IPS DF 6.9 (cell line): ENCODE measurements around the gene GRK1.

Experiments
- DNase-seq: peaks from one replicate; pipeline ENCODE4 v3.0.0-alpha.2; 2013; ENCODE audit warnings: low read depth, low spot score
- H3K27ac ChIP-seq: one replicate; pipeline ENCODE4 v1.5.1; 2013; ENCODE audit warnings: low read length, control low read depth
- H3K27me3 ChIP-seq: 2 replicates; pipeline ENCODE4 v1.6.1; 2013; ENCODE audit warnings: mild to moderate bottlenecking, low read length; ENCODE audit not compliant: control insufficient read depth, insufficient read depth
- H3K36me3 ChIP-seq: 2 replicates; pipeline ENCODE4 v1.6.1; 2013; ENCODE audit warnings: low read length; ENCODE audit not compliant: control insufficient read depth, insufficient read depth
- H3K4me1 ChIP-seq: 2 replicates; pipeline ENCODE4 v1.6.1; 2013; ENCODE audit warnings: low read length; ENCODE audit not compliant: control insufficient read depth, insufficient read depth
- H3K4me3 ChIP-seq: 2 replicates; pipeline ENCODE4 v1.5.1; 2013; ENCODE audit warnings: mild to moderate bottlenecking, low read length
- H3K9me3 ChIP-seq: 2 replicates; pipeline ENCODE4 v1.6.1; 2013; ENCODE audit warnings: low read length, inconsistent platforms; ENCODE audit not compliant: control insufficient read depth, insufficient read depth
- WGBS: extraction: QIAGEN DNeasy Blood & Tissue Kit; methylation state at CpG from one replicate; pipeline ENCODE4 v1.1.7; 2013; ENCODE audit warnings: mixed read lengths, missing lambda C conversion rate; ENCODE audit not compliant: insufficient read length, insufficient coverage; 5-methylcytosine and 5-hydroxymethylcytosine counted together

Gene GRK1

DNA sequence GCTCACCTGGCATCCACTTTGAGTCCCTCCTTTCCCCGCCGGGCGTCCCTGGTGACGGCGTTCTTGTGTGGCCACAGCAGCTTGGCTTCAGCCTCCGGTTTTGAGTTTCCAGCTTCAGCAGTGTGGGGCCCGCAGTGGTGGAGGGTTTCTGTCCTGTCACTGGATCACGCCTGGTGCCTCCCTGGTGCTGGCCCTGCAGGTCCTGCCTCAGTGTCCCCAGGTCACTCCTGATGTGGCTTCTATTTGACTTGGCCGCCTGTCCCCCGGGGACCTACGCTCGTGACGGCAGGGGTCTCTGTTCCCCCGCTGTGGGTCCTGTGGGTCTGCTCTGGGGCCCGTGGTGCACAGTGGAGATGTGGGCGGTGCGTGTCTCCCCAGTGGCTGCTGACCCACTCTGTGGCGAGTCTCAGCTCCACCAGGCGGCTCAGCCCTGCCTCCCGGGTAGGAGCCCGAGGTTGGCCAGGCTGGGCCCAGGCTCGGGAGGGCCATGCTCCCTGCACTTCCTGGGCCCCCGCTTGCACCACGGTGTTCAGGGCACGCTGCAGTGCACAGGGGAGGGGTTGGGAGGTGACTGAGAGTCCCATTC lies 10.9 kb upstream of the GRK1 start:
- no CpG with 5 or more reads among the region's 25 CpGs for WGBS
- Histone ChIP-seq H3K9me3 (no peaks in the 10 kb centered on the region), H3K27me3 (no peaks in the 10 kb centered on the region), H3K4me3 (no peak overlapping the region), H3K36me3 (no peaks in the 10 kb centered on the region), H3K4me1 (no peaks in the 10 kb centered on the region; the same call in 1 of the 2 replicates), H3K27ac (no peak overlapping the region)
- DNase-seq = no peak

DNA sequence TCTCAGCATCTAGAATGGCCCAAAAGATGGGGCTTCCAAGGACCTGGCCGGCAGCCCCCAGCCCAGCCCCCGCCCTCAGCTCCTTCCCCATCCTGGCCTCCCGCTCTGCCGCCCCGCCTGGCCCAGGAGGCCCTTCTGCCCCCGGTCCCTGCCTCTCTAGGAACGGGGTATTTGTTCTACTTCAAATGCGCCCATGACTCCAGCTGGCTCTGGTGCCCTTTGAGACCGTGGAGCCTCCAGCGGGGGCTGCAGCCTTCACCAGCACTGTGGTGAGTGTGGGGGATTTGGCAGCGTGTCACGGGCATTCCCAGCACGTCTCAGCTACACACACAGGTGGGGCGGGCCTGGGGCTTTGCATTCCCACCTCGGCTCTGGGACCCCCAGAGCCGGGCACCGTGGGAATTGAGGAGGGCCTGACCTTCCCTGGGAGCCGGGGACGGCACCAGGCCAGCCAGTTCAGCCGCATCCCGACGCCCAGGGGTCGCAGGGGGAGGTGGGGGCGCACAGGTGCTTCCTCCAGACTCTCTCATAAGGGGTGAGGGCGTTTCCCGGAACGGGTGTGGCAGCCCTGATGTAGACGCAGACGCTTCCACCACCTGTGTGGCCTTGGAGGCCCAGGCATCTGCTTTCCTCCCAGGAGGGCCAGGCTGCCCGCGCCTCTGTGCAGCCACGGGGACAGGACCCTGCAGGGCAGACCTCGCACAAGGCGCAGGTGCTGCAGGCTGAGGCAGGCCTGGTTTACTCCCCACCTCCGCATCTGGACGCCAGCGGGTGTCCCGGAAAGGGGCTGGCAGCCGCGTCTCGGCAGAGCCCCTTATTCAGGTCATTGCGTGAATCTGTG lies 10.0 kb upstream of the GRK1 start:
- no peaks in the 10 kb centered on the region for H3K36me3 ChIP-seq
- no peaks in the 10 kb centered on the region for H3K27me3 ChIP-seq
- H3K9me3 ChIP-seq = no peaks in the 10 kb centered on the region
- WGBS = no CpG with 5 or more reads among the region's 42 CpGs
- no peak for DNase-seq
- H3K4me1 ChIP-seq = no peaks in the 10 kb centered on the region; the same call in 1 of the 2 replicates
- no peak overlapping the region for H3K27ac ChIP-seq
- no peak overlapping the region for H3K4me3 ChIP-seq

DNA sequence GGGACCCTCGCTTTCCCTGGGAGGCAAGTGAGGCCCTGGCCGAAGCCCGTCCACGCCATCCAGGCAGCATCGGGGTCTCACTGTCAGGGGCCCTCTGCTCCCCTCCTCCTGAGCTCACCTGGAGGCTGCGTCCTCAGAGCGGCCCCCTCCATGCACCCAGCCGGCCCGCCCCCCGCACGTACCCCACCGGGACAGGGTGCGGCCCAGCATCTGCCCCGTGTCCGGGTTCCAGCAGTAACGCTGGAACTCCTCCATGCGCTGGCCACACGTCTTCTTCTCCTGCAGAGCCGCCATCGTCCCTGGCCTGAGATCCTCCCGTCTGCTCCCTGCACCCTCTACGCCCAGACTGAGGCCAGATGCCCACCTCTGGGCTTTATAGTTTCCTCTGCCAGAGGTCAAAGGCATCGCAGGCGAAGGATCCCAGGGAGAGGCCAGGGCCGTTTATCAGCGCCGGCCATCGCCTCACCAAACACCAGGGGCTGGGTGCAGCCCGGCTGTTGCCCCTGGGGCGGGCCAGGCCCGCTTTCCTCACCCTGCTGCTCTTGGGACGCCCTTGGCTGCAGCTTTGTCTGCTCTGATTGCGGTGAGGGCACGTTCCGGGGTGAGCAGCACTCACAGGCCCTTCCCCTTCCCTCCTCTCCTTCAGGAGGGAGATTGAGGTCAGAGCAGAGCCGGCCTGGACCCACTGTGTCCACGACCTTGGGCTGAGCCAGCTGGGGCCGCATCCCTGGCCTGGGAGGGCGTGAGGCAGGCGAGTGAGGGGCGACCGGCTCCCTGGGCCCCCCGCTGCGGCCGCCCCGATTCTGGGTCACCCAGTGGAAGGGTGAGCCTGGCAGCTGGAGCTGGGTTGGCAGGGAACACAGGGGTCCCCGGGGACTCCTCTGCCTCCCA lies 8.9 kb upstream of the GRK1 start, which contains the start of gene ATP4B:
ATP4B (minus strand) TSS at position 348 of the 891 bp plus-strand sequence; CDS start at position 294, 54 bp downstream.
- H3K27ac ChIP-seq = no peak within 1 kb of the TSS
- H3K27me3 ChIP-seq = no peaks in the 10 kb centered on the region
- no CpG with 5 or more reads among the region's 47 CpGs for WGBS
- no peaks in the 10 kb centered on the region for H3K36me3 ChIP-seq
- no peak for DNase-seq
- H3K9me3 ChIP-seq = no peaks in the 10 kb centered on the region
- no peaks in the 10 kb centered on the region; the same call in 1 of the 2 replicates for H3K4me1 ChIP-seq
- no peak within 1 kb of the TSS for H3K4me3 ChIP-seq

DNA sequence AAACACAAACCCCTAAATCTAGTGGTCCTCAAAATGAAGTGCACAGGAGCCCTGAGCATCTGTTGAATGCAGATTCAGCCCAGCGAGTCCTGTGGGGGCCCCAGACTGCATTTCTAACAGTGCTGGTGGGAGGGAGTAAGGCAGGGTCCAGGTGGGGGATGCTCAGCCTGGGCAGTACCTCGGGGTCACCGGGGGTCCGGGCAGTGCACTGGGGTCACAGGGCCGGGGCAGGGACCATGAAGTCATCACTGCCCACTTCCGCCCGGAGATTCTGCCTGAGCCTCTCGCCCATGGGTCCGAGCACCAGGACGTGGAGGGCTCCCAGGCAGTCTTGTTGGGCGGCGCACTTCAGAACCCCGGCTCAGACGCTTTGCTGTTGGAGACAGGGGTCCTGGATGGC lies 8.2 kb upstream of the GRK1 start:
- H3K4me1 ChIP-seq = no peaks in the 10 kb centered on the region; the same call in 1 of the 2 replicates
- no peak overlapping the region for H3K4me3 ChIP-seq
- no peaks in the 10 kb centered on the region for H3K27me3 ChIP-seq
- DNase-seq = no peak
- no CpG with 5 or more reads among the region's 14 CpGs for WGBS
- no peaks in the 10 kb centered on the region for H3K9me3 ChIP-seq
- no peak overlapping the region for H3K27ac ChIP-seq
- no peaks in the 10 kb centered on the region for H3K36me3 ChIP-seq

DNA sequence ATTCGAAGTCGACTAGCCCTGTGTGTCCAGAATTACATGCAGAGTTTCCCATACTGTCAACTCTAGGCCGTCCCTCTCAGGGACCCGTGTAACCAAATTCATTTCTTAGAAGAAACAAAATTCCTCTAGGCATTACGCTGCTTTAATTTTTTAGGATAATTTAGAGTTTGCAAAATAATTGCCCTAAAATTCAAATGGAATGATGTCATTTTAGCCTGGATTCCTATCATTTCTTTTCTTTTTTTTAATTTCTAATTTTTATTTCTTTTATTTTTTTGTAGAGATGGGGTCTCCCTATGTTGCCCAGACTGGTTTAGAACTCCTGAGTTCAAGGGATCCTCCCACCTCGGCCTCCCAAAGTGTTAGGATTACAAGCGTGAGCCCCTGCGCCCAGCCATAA lies 7.7 kb upstream of the GRK1 start:
- H3K9me3 ChIP-seq = no peaks in the 10 kb centered on the region
- DNase-seq = no peak
- no CpG with 5 or more reads among the region's 8 CpGs for WGBS
- H3K27me3 ChIP-seq = no peaks in the 10 kb centered on the region
- no peaks in the 10 kb centered on the region for H3K36me3 ChIP-seq
- H3K4me1 ChIP-seq = no peaks in the 10 kb centered on the region; the same call in 1 of the 2 replicates
- H3K27ac ChIP-seq = no peak overlapping the region
- H3K4me3 ChIP-seq = no peak overlapping the region

DNA sequence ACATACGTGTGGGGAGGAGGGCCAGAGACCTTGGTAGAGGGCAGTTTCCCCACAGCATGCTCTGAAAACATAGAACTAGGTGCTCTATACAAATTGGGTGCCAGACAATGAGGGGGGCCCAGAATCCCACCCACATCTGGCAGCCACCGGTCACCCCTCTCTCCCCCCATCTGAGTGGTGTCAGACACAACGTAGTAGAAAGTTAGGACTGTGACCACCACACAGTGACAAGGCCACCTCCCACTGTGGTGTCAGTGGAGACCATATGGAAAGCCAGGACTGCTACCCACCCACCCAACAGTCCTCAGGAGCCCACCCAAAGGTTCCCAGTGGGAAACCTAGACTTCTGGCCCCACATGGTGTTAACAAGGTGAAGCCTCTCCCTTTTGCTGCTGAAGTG lies 7.0 kb upstream of the GRK1 start:
- DNase-seq = no peak
- H3K36me3 ChIP-seq = no peaks in the 10 kb centered on the region
- no peak overlapping the region for H3K4me3 ChIP-seq
- H3K27me3 ChIP-seq = no peaks in the 10 kb centered on the region
- no peaks in the 10 kb centered on the region for H3K9me3 ChIP-seq
- H3K4me1 ChIP-seq = no peaks in the 10 kb centered on the region; the same call in 1 of the 2 replicates
- H3K27ac ChIP-seq = no peak overlapping the region
- WGBS = no CpG with 5 or more reads among the region's 3 CpGs

DNA sequence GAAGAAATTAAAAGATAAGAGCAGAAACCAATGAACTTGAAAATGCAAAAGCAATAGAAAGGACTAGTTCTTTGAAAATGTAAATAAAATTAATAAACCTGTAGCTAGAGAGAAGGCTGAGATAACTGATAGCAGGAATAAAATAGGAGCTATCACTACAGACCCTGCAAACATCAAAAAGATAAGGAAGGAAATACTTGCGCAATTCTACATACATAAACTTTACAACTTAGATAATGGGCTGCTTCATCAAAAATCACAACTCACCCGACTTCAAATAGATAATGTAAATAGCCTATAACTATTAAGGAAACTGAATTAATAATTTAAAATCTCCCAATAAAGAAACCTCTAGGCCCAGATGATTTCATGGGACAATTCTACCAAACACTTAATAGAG lies 5.5 kb upstream of the GRK1 start:
- Histone ChIP-seq H3K27ac (no peak overlapping the region), H3K9me3 (no peaks in the 10 kb centered on the region), H3K4me1 (no peaks in the 10 kb centered on the region; the same call in 1 of the 2 replicates), H3K27me3 (no peaks in the 10 kb centered on the region), H3K4me3 (no peak overlapping the region), H3K36me3 (no peaks in the 10 kb centered on the region)
- WGBS = no CpG with 5 or more reads among the region's 2 CpGs
- DNase-seq = no peak

DNA sequence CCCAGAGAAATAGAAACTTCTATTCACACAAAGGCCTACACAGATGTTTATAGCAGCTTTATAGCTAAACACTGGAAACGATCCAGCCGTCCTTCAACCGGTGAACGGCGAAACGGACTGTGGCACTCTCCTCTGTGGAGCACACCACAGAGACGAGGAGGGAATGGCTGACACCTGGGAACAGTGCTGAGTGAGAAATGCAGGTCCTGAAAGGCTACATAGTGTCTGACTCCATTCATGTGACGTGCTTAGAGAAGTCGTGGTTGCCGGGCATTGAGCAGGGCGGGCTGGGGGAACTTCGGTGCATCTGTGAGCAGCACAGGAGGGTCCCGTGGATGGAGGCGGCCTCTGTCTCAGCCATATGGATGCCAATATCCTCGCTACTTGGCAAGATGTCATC lies 3.1 kb upstream of the GRK1 start:
- Histone ChIP-seq H3K9me3 (no peaks in the 10 kb centered on the region), H3K27ac (no peak overlapping the region), H3K36me3 (no peaks in the 10 kb centered on the region), H3K27me3 (no peaks in the 10 kb centered on the region), H3K4me3 (no peak overlapping the region), H3K4me1 (no peaks in the 10 kb centered on the region)
- no CpG with 5 or more reads among the region's 15 CpGs for WGBS
- DNase-seq = no peak

DNA sequence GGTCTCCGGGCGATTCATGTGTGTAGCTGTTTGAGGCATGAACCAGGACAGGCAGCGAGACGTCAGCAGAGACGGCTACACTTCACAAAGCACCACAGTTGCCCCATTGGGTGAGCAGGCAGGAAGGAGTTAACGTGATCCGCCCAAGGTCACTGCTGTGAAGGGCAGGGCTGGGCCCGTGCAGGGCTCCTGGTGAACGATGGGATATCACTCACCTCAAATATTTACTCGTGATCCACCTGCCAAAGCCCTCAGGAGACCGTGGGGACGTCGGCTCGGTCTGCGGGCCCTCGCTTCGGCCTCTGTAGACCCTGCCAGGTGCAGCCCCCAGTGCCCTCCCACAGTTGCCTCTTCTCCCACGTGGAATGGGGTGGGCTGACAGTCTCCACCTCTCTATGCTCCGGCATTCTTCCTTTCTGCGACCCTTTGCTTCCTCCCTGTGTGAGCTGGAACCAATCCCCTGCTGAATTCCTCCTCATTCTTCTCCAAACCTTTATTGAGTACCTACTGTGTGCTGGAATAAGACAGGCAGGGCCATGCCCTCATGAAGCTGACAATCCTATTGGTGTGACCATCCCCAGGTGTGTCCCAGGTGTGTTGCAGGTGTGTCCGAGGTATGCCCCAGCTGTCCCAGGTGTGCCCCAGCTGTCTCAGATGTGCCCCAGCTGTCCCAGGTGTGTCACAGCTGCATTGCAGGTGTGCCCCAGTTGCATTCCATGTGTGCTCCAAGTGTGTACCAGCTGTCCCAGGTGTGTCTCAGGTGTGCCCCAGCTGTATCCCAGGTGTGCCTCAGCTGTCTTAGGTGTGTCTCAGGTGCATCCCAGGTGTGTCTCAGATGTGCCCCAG lies 2.0 kb upstream of the GRK1 start:
- no peak for DNase-seq
- H3K4me1 ChIP-seq = no peaks in the 10 kb centered on the region
- no peaks in the 10 kb centered on the region for H3K9me3 ChIP-seq
- H3K4me3 ChIP-seq = no peak overlapping the region
- H3K27me3 ChIP-seq = no peaks in the 10 kb centered on the region
- no CpG with 5 or more reads among the region's 21 CpGs for WGBS
- no peaks in the 10 kb centered on the region for H3K36me3 ChIP-seq
- H3K27ac ChIP-seq = no peak overlapping the region
